Gastroesophageal sphincter (tissue), 4 donors: Measurements from ENCODE around the gene PPTC7. TPM values are rescaled to one million over a fixed set of nuclear protein-coding genes. Genes with fewer than 3 reads are reported as not detected.

Experiments
- ATAC-seq: fragments of 150-250 bp; one replicate; pipeline ENCODE4 v1.9.1; 2016; ENCODE audit warnings: mild to moderate bottlenecking, moderate library complexity
- H3K27ac ChIP-seq, 4 donors: fragments of 200-600 bp; sonication (generic) in 3 of 4; 1 replicate in 3 of 4; 2 replicates in 1 of 4; pipeline ENCODE4 v1.5.1; 2016 to 2019
- H3K27me3 ChIP-seq: fragments of 200-600 bp; sonication (generic); one replicate; pipeline ENCODE4 v1.5.1; 2019
- H3K36me3 ChIP-seq, 2 donors: fragments of 200-600 bp; sonication (generic); one replicate each; pipeline ENCODE4 v1.5.1; 2019; ENCODE audit warnings: control low read depth in 1 of 2
- H3K4me1 ChIP-seq, 3 donors: fragments of 200-600 bp; sonication (generic); 1 replicate in 2 of 3; 2 replicates in 1 of 3; pipeline ENCODE4 v1.5.1; 2016 to 2019; ENCODE audit warnings: control low read depth in 2 of 3
- H3K4me3 ChIP-seq, 2 donors: fragments of 200-600 bp; sonication (generic); one replicate each; pipeline ENCODE4 v1.5.1; 2019; ENCODE audit warnings: mild to moderate bottlenecking in 1 of 2, moderate library complexity in 1 of 2
- H3K9me3 ChIP-seq, 3 donors: fragments of 200-600 bp; sonication (generic); one replicate each; pipeline ENCODE4 v1.5.1; 2017 to 2019; ENCODE audit warnings: control low read depth in 2 of 3
- CTCF ChIP-seq, 4 experiments: fragments of 200-600 bp in 2 of 4; fragments of 450-650 bp in 2 of 4; sonication (generic) in 1 of 4; IDR thresholded peaks; one replicate each; pipeline ENCODE4 v1.5.1; 2017 to 2019; ENCODE audit warnings: antibody characterized with exemption in 4 of 4, mild to moderate bottlenecking in 2 of 4, moderate library complexity in 2 of 4
- EP300 ChIP-seq: sonication (generic); formaldehyde crosslinking; IDR thresholded peaks from one replicate; pipeline ENCODE4 v1.6.1; 2017; ENCODE audit warnings: antibody characterized with exemption, mild to moderate bottlenecking
- POLR2A ChIP-seq, 2 donors: fragments of 450-650 bp; IDR thresholded peaks; one replicate each; pipeline ENCODE4 v1.6.1; 2017; ENCODE audit warnings: antibody characterized with exemption in 2 of 2, mild to moderate bottlenecking in 2 of 2, moderate library complexity in 1 of 2
- POLR2AphosphoS5 ChIP-seq: sonication (generic); formaldehyde crosslinking; IDR thresholded peaks from one replicate; pipeline ENCODE4 v1.6.1; 2017; ENCODE audit warnings: antibody characterized with exemption
- WGBS, 2 donors: methylation state at CpG; one replicate each; pipeline ENCODE4 v1.1.5; 2018; ENCODE audit warnings: low coverage in 1 of 2; 5-methylcytosine and 5-hydroxymethylcytosine counted together
- total RNA-seq, 4 donors: library from RNA; depleted of rRNA; stranded (reverse); fragments of >200 nt; gene quantifications; one replicate each; pipeline ENCODE4 v1.1.0, GENCODE V29; 2016

Gene PPTC7
- 10 to 100 TPM; 37.5 to 48.6 (median 41.9) TPM for total RNA-seq

DNA sequence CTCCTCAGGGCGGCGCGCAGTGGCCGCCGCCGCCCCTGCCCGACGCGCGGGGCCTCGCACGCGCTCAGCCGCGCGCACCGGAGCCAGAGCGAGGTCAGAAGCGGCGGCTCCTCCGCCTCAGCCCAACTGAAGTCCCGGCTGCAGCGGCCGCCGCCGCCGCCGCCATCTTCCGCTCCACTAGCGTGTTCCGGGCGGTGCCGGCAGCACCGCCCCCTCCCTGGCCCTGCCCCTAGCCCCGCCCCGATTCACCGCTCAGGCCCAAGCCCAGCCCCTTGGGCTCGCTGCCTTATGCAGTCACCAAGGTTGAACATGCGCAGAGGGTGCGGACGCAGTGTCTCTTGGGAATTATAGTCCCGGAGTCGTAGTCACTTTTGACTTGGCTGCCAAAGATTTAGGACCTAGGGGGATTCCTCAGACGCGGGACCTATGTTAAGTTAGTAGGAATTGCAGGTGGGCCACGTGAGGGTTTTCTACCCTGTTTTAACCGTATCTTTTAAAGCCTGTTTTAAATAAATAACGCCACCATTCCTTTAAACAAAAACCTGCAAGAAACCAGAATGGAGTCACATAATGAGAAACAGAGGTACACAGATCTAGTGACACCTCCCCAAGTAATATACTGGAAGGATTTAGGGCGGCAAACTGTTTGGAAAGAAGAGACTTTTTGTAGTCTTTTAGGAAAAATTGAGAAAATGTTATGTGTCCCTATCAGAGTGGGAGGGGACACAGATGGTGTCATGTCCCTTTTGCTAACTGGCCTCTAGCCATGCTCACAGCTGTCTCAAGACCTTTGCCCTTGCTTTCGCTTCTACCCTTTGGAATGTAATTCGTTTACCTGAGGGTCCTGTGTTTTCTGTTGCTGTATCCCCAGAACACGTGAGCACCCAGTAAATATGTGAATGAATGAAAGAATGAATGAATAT, at the start of gene PPTC7:
PPTC7 (minus strand) TSS at position 182 of the 923 bp plus-strand sequence. CDS start 287 bp downstream, outside the sequence.
- peaks cover 2 to 67% (median 23%) of the 10 kb centered on the region in 3 donors for H3K4me1 ChIP-seq
- 1 to 8% methylated on average over 12 to 19 of the region's 52 CpGs for WGBS, 2 donors

GRCh38 chr12:110627500-110628195, 44.5 kb upstream of the PPTC7 start:
- no peaks in the 10 kb centered on the region for H3K9me3 ChIP-seq
- peaks cover 0 to 76% of the 10 kb centered on the region in 2 donors for H3K36me3 ChIP-seq
- H3K4me3 ChIP-seq, result no peak overlapping the region
- 79 to 87% methylated on average over 8 of the region's 8 CpGs for WGBS, 2 donors
- TF ChIP-seq CTCF (IDR thresholded peaks at IDR 0.05) (no peak), POLR2A (IDR thresholded peaks at IDR 0.05) (no peak), POLR2AphosphoS5 (no peak)
- no peak overlapping the region for H3K27ac ChIP-seq
- ATAC-seq, result no peak
- H3K4me1 ChIP-seq, result no peaks in the 10 kb centered on the region
- H3K27me3 ChIP-seq, result no peaks in the 10 kb centered on the region

More for the DNA sequence above, at the start of gene PPTC7:
- Histone ChIP-seq H3K36me3 (no peaks in the 10 kb centered on the region), H3K4me3 (peak within 1 kb of the TSS; percentile 68 to 90), H3K27ac (peak within 1 kb of the TSS; percentile 60 to 97 (median 95)), H3K9me3 (no peaks in the 10 kb centered on the region), H3K27me3 (no peaks in the 10 kb centered on the region)
- ATAC-seq, result peak; percentile 99
- peak; percentile 78 to 92 for TF ChIP-seq POLR2A (IDR thresholded peaks at IDR 0.05)
- peak; percentile 74 for TF ChIP-seq POLR2AphosphoS5
- no peak for TF ChIP-seq EP300
- peak in 2 of 4 experiments; percentile 3 to 11 for TF ChIP-seq CTCF (IDR thresholded peaks at IDR 0.05)

DNA sequence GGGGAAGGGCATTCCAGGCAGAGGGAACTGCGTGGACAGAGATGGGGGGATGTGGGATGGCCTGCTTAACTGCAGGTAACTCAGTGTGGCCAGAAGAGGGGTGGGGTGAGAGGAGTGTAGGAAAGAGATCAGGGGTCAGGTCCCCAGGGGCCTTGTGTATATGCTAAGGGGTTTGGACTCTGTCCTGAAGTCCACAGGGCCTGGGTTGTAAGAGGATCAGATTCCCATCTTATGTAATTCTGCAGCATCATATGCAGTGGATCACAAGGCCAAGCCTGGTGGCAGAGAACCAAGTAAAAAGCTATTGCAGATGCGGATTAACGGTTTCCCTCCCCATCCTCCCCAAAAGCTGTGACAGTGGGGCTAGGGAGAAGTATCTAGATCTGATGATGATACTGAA, 39.5 kb upstream of the PPTC7 start:
- Histone ChIP-seq H3K4me1 (no peaks in the 10 kb centered on the region), H3K9me3 (no peaks in the 10 kb centered on the region), H3K27me3 (no peaks in the 10 kb centered on the region), H3K27ac (no peak overlapping the region), H3K36me3 (peaks cover 0 to 64% of the 10 kb centered on the region in 2 donors), H3K4me3 (no peak overlapping the region)
- TF ChIP-seq EP300, result no peak
- no peak for TF ChIP-seq CTCF (IDR thresholded peaks at IDR 0.05)
- no peak for TF ChIP-seq POLR2AphosphoS5
- TF ChIP-seq POLR2A (IDR thresholded peaks at IDR 0.05), result no peak
- ATAC-seq, result no peak
- WGBS, 2 donors, result 74 to 100% methylated on average over 1 to 3 of the region's 3 CpGs

GRCh38 chr12:110619534-110619953, 36.4 kb upstream of the PPTC7 start:
- TF ChIP-seq CTCF (IDR thresholded peaks at IDR 0.05) (no peak), POLR2A (IDR thresholded peaks at IDR 0.05) (no peak), POLR2AphosphoS5 (no peak), EP300 (no peak)
- Histone ChIP-seq H3K27me3 (no peaks in the 10 kb centered on the region), H3K9me3 (no peaks in the 10 kb centered on the region), H3K27ac (no peak overlapping the region), H3K36me3 (peaks cover 0 to 60% of the 10 kb centered on the region in 2 donors), H3K4me3 (no peak overlapping the region), H3K4me1 (peaks cover 0 to 7% (median 1%) of the 10 kb centered on the region in 3 donors)
- WGBS, 2 donors, result 64 to 75% methylated on average over 4 of the region's 4 CpGs
- no peak for ATAC-seq
